Fibroblast of lung (primary cell): Measurements from ENCODE around the gene ARL5C. TPM values are rescaled to one million over a fixed set of nuclear protein-coding genes. Genes with fewer than 3 reads are reported as not detected.
"Not testable (repeated sequence)": the region's sequence is repeated elsewhere in the genome, so short reads cannot be mapped to it uniquely, and the experiment has no call there.

Source experiments
- DNase-seq, 2 donors: peaks; one replicate each; pipeline versions ENCODE4 v3.0.0 to v3.0.0-alpha.2; 2010; ENCODE audit warnings: low read depth in 2 of 2
- H2AFZ ChIP-seq: 2 replicates; pipeline ENCODE4 v1.5.1; 2012; ENCODE audit warnings: low read length, control low read depth, inconsistent platforms
- H3K27ac ChIP-seq: 2 replicates; pipeline ENCODE4 v1.5.1; 2011; ENCODE audit warnings: low read length, control low read depth; ENCODE audit not compliant: insufficient read depth
- H3K27me3 ChIP-seq: 2 replicates; pipeline ENCODE4 v1.5.1; 2011; ENCODE audit warnings: mild to moderate bottlenecking, low read length; ENCODE audit not compliant: control insufficient read depth, insufficient read depth
- H3K36me3 ChIP-seq: 2 replicates; pipeline ENCODE4 v1.5.1; 2011; ENCODE audit warnings: low read length; ENCODE audit not compliant: control insufficient read depth, insufficient read depth
- H3K4me1 ChIP-seq: 2 replicates; pipeline ENCODE4 v1.5.1; 2011; ENCODE audit warnings: low read length; ENCODE audit not compliant: control insufficient read depth, insufficient read depth; ENCODE audit errors: extremely low read depth
- H3K4me2 ChIP-seq: 2 replicates; pipeline ENCODE4 v1.5.1; 2011; ENCODE audit warnings: low read length, control low read depth; ENCODE audit not compliant: insufficient read depth; ENCODE audit errors: extremely low read depth
- H3K4me3 ChIP-seq, 4 experiments: fragments of 200-600 bp in 1 of 4; sonication (generic) in 1 of 4; replicated peaks in 1 of 4; 2 replicates each; pipeline ENCODE4 v1.5.1; 2011 to 2016; ENCODE audit warnings: low read length in 4 of 4, low read depth in 3 of 4, mild to moderate bottlenecking in 3 of 4, control low read depth in 2 of 4, inconsistent platforms in 1 of 4, mixed read lengths in 1 of 4; ENCODE audit not compliant: insufficient read depth in 1 of 4; ENCODE audit errors: control extremely low read depth in 1 of 4
- H3K79me2 ChIP-seq: 2 replicates; pipeline ENCODE4 v1.5.1; 2012; ENCODE audit warnings: mild to moderate bottlenecking, low read length, inconsistent platforms; ENCODE audit not compliant: control insufficient read depth, insufficient read depth
- H3K9ac ChIP-seq: 2 replicates; pipeline ENCODE4 v1.5.1; 2011; ENCODE audit warnings: mild to moderate bottlenecking, low read length, control low read depth; ENCODE audit not compliant: insufficient read depth
- H3K9me3 ChIP-seq: 2 replicates; pipeline ENCODE4 v1.5.1; 2012; ENCODE audit warnings: low read depth, low read length; ENCODE audit not compliant: control insufficient read depth, insufficient read depth
- H4K20me1 ChIP-seq: 2 replicates; pipeline ENCODE4 v1.5.1; 2011; ENCODE audit warnings: low read length; ENCODE audit not compliant: control insufficient read depth, insufficient read depth; ENCODE audit errors: extremely low read depth
- CTCF ChIP-seq, 2 donors: IDR thresholded peaks in 1 of 2; conservative IDR thresholded peaks in 1 of 2; 1 replicate in 1 of 2; 2 replicates in 1 of 2; pipeline ENCODE4 v1.5.1; 2011 to 2012; ENCODE audit warnings: low read length in 2 of 2, control low read depth in 1 of 2, inconsistent platforms in 1 of 2, low read depth in 1 of 2, mild to moderate bottlenecking in 1 of 2
- EZH2 ChIP-seq: IDR thresholded peaks from 2 replicates; pipeline ENCODE4 v1.5.1; 2012; ENCODE audit warnings: low read length, control low read depth, mild to moderate bottlenecking; ENCODE audit errors: missing control alignments
- polyA plus RNA-seq, 2 donors: library from polyadenylated mRNA; depleted of rRNA in 1 of 2; stranded (reverse) in 1 of 2; unstranded in 1 of 2; fragments of >200 nt; gene quantifications; 2 replicates each; pipeline ENCODE4 v1.2.1, GENCODE V29; 2011 to 2012; ENCODE audit warnings: missing spikeins in 1 of 2
- total RNA-seq: library from RNA; depleted of rRNA; stranded (reverse); fragments of >200 nt; gene quantifications from 2 replicates; pipeline ENCODE4 v1.2.1, GENCODE V29; 2014

ARL5C gene
- total and polyA plus RNA-seq, 2 donors (not counting 1 experiment from before 2014, with no cell fraction given) = not detected

- H3K36me3 ChIP-seq = peaks cover 3% of the 10 kb centered on the region
- no peaks in the 10 kb centered on the region for H3K4me1 ChIP-seq
- no peak overlapping the region for H3K27ac ChIP-seq
- H4K20me1 ChIP-seq = no peaks in the 10 kb centered on the region
- H3K9me3 ChIP-seq = no peaks in the 10 kb centered on the region
- no peak overlapping the region for H3K9ac ChIP-seq
- H3K4me2 ChIP-seq = no peak overlapping the region
- H3K79me2 ChIP-seq = no peaks in the 10 kb centered on the region
- no peak for DNase-seq
- H3K4me3 ChIP-seq = no peak overlapping the region
- H2AFZ ChIP-seq = no peak overlapping the region
- TF ChIP-seq EZH2 (no peak), CTCF (conservative IDR thresholded peaks at IDR 0.05 in 1 of 2, IDR thresholded peaks at IDR 0.05 in 1 of 2; ENCODE audit: low read depth in 1 of 2, low read length in 2 of 2) (no peak)
- H3K27me3 ChIP-seq = peaks cover 9% of the 10 kb centered on the region
These were observed 4.1 kb upstream of the ARL5C start for GRCh38 chr17:39170109-39170508.

- no peak overlapping the region for H3K27ac ChIP-seq
- no peaks in the 10 kb centered on the region for H3K9me3 ChIP-seq
- no peak overlapping the region for H3K4me3 ChIP-seq
- H4K20me1 ChIP-seq = no peaks in the 10 kb centered on the region
- no peak for DNase-seq
- no peak overlapping the region for H3K9ac ChIP-seq
- H3K4me2 ChIP-seq = no peak overlapping the region
- no peak overlapping the region for H2AFZ ChIP-seq
- H3K27me3 ChIP-seq = peaks cover 9% of the 10 kb centered on the region
- H3K4me1 ChIP-seq = no peaks in the 10 kb centered on the region
- no peak for TF ChIP-seq EZH2
- TF ChIP-seq CTCF (conservative IDR thresholded peaks at IDR 0.05 in 1 of 2, IDR thresholded peaks at IDR 0.05 in 1 of 2; ENCODE audit: low read depth in 1 of 2, low read length in 2 of 2) = no peak
- no peaks in the 10 kb centered on the region for H3K79me2 ChIP-seq
- H3K36me3 ChIP-seq = peaks cover 2% of the 10 kb centered on the region
These were observed 3.6 kb upstream of the ARL5C start for GRCh38 chr17:39169518-39169917.

GRCh38 chr17:39169101-39169500 lies 3.1 kb upstream of the ARL5C start:
- Histone ChIP-seq H2AFZ (no peak overlapping the region), H3K9ac (no peak overlapping the region), H3K4me2 (no peak overlapping the region), H3K4me3 (no peak overlapping the region), H3K27me3 (peaks cover 9% of the 10 kb centered on the region), H3K9me3 (no peaks in the 10 kb centered on the region), H3K36me3 (no peaks in the 10 kb centered on the region), H3K27ac (no peak overlapping the region), H3K4me1 (no peaks in the 10 kb centered on the region), H3K79me2 (no peaks in the 10 kb centered on the region), H4K20me1 (no peaks in the 10 kb centered on the region)
- TF ChIP-seq EZH2 = no peak
- no peak for DNase-seq

GRCh38 chr17:39168503-39168902 lies 2.5 kb upstream of the ARL5C start:
- H4K20me1 ChIP-seq, H3K79me2 ChIP-seq, H3K9ac ChIP-seq, H3K27ac ChIP-seq, H3K4me2 ChIP-seq, H3K4me1 ChIP-seq, H3K4me3 ChIP-seq, H3K27me3 ChIP-seq, H3K9me3 ChIP-seq, H3K36me3 ChIP-seq, H2AFZ ChIP-seq, DNase-seq: not testable (repeated sequence)
